ENCODE data around the gene SLC11A2. TPM values are rescaled to one million over a fixed set of nuclear protein-coding genes. Genes with fewer than 3 reads are reported as not detected.

Gene SLC11A2
- total and polyA plus RNA-seq, 2 of the 4 experiments (the other 2 are of a cell fraction), result 28.0 to 45.3 TPM

DNA sequence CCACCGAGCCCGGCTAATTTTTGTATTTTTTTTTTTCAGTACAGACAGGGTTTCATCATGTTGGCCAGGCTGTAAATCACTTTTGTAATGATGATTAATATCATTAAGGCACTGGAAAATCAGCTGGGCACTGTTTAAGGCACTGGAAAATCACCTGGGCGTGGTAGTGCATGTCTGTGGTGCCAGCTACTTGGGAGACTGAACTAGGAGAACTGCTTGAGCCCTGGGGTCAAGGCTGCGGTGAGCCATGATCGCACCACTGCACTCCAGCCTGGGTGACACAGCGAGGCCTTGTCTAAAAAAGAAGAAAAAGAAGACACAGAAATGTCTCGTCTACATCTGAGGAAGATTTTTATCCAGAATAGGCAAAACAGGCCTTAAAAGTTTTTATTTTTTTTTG, 12.7 kb downstream of the SLC11A2 start:
- Histone ChIP-seq H3K79me1 (ENCODE audit: low read depth in 1 of 2, low read length in 2 of 2) (peaks cover 14 to 41% of the 10 kb centered on the region in 2 experiments), H3K4me2 (ENCODE audit: low read depth, low read length) (no peak overlapping the region), H4K8ac (ENCODE audit: low read depth in 2 of 2, low read length in 2 of 2) (no peak overlapping the region), H3K27me3 (ENCODE audit: control insufficient read depth, insufficient read depth, low read length) (no peaks in the 10 kb centered on the region), H2AK9ac (replicated peaks; ENCODE audit: low read depth, low read length, poor library complexity) (no peak overlapping the region), H3K9me1 (ENCODE audit: insufficient read depth, low read length) (peaks cover 2% of the 10 kb centered on the region; the same call in 1 of the 2 replicates), H2BK15ac (ENCODE audit: low read depth, low read length) (no peak overlapping the region), H2BK5ac (ENCODE audit: low read depth, low read length, poor library complexity, severe bottlenecking) (no peak overlapping the region), H2BK120ac (ENCODE audit: low read depth, low read length) (no peak overlapping the region), H4K20me1 (ENCODE audit: insufficient read depth, low read length) (peaks cover 24% of the 10 kb centered on the region), H3K56ac (ENCODE audit: extremely low read depth, insufficient read depth, low read length) (no peak overlapping the region), H4K5ac (ENCODE audit: low read depth, low read length) (no peak overlapping the region), H3K14ac (replicated peaks; ENCODE audit: low read depth, low read length) (no peak overlapping the region), H2BK20ac (ENCODE audit: low read depth, low read length) (no peak overlapping the region), H3K4ac (ENCODE audit: low read depth, low read length) (no peak overlapping the region), H3K27ac (ENCODE audit: insufficient read depth, low read length) (no peak overlapping the region), H2AK5ac (ENCODE audit: low read depth, low read length) (no peak overlapping the region), H3K4me3 (ENCODE audit: insufficient read depth, low read depth, low read length) (no peak overlapping the region), H3K9me3 (ENCODE audit: control insufficient read depth, insufficient read depth, low read length) (no peaks in the 10 kb centered on the region), H2AFZ (replicated peaks; ENCODE audit: low read length, poor library complexity) (no peak overlapping the region), H3K36me3 (ENCODE audit: control insufficient read depth, insufficient read depth, low read length) (no peaks in the 10 kb centered on the region), H4K91ac (ENCODE audit: insufficient read depth, low read depth, low read length) (no peak overlapping the region), H3K4me1 (ENCODE audit: control insufficient read depth, insufficient read depth, low read length) (peaks cover 3% of the 10 kb centered on the region), H3K9ac (ENCODE audit: low read depth, low read length) (no peak overlapping the region), H3K23ac (ENCODE audit: low read depth, low read length) (no peak overlapping the region), H3K18ac (ENCODE audit: low read depth, low read length) (no peak overlapping the region)
- POLR2A ChIA-PET (ENCODE audit: unreplicated experiment), result no interaction called here
- in situ Hi-C loops (cut with MboI; ENCODE audit: low sequenced_read_pairs), result no loop called here
- BruUV-seq (replicated peaks), result no TSS peak
- TF ChIP-seq, protein P1, sequence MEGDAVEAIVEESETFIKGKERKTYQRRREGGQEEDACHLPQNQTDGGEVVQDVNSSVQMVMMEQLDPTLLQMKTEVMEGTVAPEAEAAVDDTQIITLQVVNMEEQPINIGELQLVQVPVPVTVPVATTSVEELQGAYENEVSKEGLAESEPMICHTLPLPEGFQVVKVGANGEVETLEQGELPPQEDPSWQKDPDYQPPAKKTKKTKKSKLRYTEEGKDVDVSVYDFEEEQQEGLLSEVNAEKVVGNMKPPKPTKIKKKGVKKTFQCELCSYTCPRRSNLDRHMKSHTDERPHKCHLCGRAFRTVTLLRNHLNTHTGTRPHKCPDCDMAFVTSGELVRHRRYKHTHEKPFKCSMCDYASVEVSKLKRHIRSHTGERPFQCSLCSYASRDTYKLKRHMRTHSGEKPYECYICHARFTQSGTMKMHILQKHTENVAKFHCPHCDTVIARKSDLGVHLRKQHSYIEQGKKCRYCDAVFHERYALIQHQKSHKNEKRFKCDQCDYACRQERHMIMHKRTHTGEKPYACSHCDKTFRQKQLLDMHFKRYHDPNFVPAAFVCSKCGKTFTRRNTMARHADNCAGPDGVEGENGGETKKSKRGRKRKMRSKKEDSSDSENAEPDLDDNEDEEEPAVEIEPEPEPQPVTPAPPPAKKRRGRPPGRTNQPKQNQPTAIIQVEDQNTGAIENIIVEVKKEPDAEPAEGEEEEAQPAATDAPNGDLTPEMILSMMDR (conservative IDR thresholded peaks at IDR 0.05; ENCODE audit: low read depth, low read length), result no peak
- TF ChIP-seq FOS (IDR thresholded peaks at IDR 0.05; ENCODE audit: low read depth, low read length) (no peak), POLR2A (IDR thresholded peaks at IDR 0.05; ENCODE audit: low read depth, low read length) (no peak)
- no peak for DNase-seq
- CTCF ChIA-PET, result interaction anchor here (1.2 to 2.0 kb wide), 2 partner anchors 18 to 328 kb away, joined by 3 to 6 read pairs; no protein-coding TSS in a partner anchor
- dilution Hi-C loops (cut with HindIII; ENCODE audit: low sequenced_read_pairs, unreplicated experiment), result no loop called here
- WGBS, 2 experiments (ENCODE audit: extremely low coverage in 2 of 2, insufficient read length in 1 of 2), result 93% methylated on average over 3 of the region's 7 CpGs; no CpG with 5 or more reads in 1 of the 2 experiments
- intact Hi-C loops (cut with micrococcal nuclease), result no loop called here
- ATAC-seq (ENCODE audit: low read depth), result no peak
